Right forelimb (tissue), 1 donor: Measurements from ENCODE around the gene ABLIM1.

Source experiments
- DNase-seq: peaks from one replicate; pipeline ENCODE4 v3.0.0-alpha.2; 2018

ABLIM1 gene

GRCh38 chr10:114402871-114403540, 255.1 kb downstream of the ABLIM1 start:
- no peak for DNase-seq

GRCh38 chr10:114402233-114402632, 255.8 kb downstream of the ABLIM1 start:
- DNase-seq, result no peak

GRCh38 chr10:114401195-114401791, 256.8 kb downstream of the ABLIM1 start:
- peak; percentile 67 for DNase-seq

- DNase-seq, result no peak
Observed at GRCh38 chr10:114400091-114400490, 258.0 kb downstream of the ABLIM1 start.

- no peak for DNase-seq
Observed at GRCh38 chr10:114399576-114399975, 258.5 kb downstream of the ABLIM1 start.

- DNase-seq, result no peak
Observed at GRCh38 chr10:114398587-114399331, 259.3 kb downstream of the ABLIM1 start.

- DNase-seq, result no peak
Observed at GRCh38 chr10:114397651-114398145, 260.4 kb downstream of the ABLIM1 start.

GRCh38 chr10:114396464-114396863, 261.6 kb downstream of the ABLIM1 start:
- DNase-seq, result no peak

- no peak for DNase-seq
Observed at GRCh38 chr10:114395366-114396022, 262.6 kb downstream of the ABLIM1 start.

GRCh38 chr10:114394531-114394930, 263.5 kb downstream of the ABLIM1 start:
- no peak for DNase-seq

- DNase-seq, result no peak
Observed at GRCh38 chr10:114393886-114394285, 264.2 kb downstream of the ABLIM1 start.

- DNase-seq, result no peak
Observed at GRCh38 chr10:114393482-114393881, 264.6 kb downstream of the ABLIM1 start.

GRCh38 chr10:114392112-114392835, 265.8 kb downstream of the ABLIM1 start:
- no peak for DNase-seq

- DNase-seq, result no peak
Observed at GRCh38 chr10:114391599-114391998, 266.5 kb downstream of the ABLIM1 start.

GRCh38 chr10:114389426-114389825, 268.6 kb downstream of the ABLIM1 start:
- DNase-seq, result no peak

GRCh38 chr10:114388275-114388674, 269.8 kb downstream of the ABLIM1 start:
- DNase-seq, result no peak

GRCh38 chr10:114387784-114388183, 270.3 kb downstream of the ABLIM1 start:
- DNase-seq, result no peak

GRCh38 chr10:114386452-114386851, 271.6 kb downstream of the ABLIM1 start:
- no peak for DNase-seq

GRCh38 chr10:114385557-114385956, 272.5 kb downstream of the ABLIM1 start:
- no peak for DNase-seq

- DNase-seq, result no peak
Observed at GRCh38 chr10:114384601-114385000, 273.5 kb downstream of the ABLIM1 start.

- no peak for DNase-seq
Observed at GRCh38 chr10:114384181-114384580, 273.9 kb downstream of the ABLIM1 start.
